HG02943 (cell line): ENCODE results near the gene RTP5.
"Not testable (repeated sequence)": the region's sequence is repeated elsewhere in the genome, so short reads cannot be mapped to it uniquely, and the experiment has no call there.

Experiments used
- ATAC-seq: cut with Tn5 transposase; IDR thresholded peaks from one replicate; pipeline ENCODE4 v1.9.1; 2021; ENCODE audit warnings: mild to moderate bottlenecking, low read depth, moderate library complexity; ENCODE audit not compliant: unreplicated experiment

RTP5 gene

GRCh38 chr2:241913703-241914102 lies 44.2 kb downstream of the RTP5 start:
- no peak for ATAC-seq

GRCh38 chr2:241914542-241914941 lies 45.0 kb downstream of the RTP5 start:
- no peak for ATAC-seq

- not testable (repeated sequence) for ATAC-seq
These were observed 52.1 kb downstream of the RTP5 start for GRCh38 chr2:241921631-241922030.

- ATAC-seq: no peak
These were observed 52.9 kb downstream of the RTP5 start for GRCh38 chr2:241922411-241922810.

GRCh38 chr2:241922816-241923601 lies 53.5 kb downstream of the RTP5 start:
- ATAC-seq: not testable (repeated sequence)
